DMS79 (cell line): Measurements from ENCODE around the gene ORAI2.
"Not testable (repeated sequence)": the region's sequence is repeated elsewhere in the genome, so short reads cannot be mapped to it uniquely, and the experiment has no call there.

Experiments
- DNase-seq: peaks from one replicate; lab custom pipeline; 2025; lab: John Stamatoyannopoulos, UW

Gene ORAI2

DNA sequence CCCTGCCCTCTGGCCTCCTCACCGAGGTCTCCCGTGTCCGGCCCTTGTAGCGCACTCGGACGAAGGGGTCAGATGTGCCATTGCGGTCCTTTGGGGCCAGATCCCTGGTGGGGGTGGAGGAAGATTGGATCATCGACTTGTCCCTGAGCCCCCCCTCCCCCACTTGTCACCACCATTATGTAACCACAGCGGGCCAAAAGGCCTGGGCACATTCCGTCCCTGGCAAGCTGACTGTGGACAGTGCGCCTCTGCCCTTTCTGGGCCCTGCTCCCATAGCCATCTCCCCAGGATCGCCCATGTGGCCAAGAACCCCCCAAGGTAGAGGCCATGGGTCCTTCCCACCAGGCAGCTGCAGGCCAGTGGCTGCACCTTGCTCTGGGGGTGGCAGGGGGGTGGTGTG, 69.8 kb downstream of the ORAI2 start:
- DNase-seq, result not testable (repeated sequence)

GRCh38 chr7:102505298-102506185, 72.2 kb downstream of the ORAI2 start:
- not testable (repeated sequence) for DNase-seq
